ENCODE results near the gene ARAP2. TPM values are rescaled to one million over a fixed set of nuclear protein-coding genes. Genes with fewer than 3 reads are reported as not detected.

ARAP2 gene
- total and polyA plus RNA-seq, 2 experiments from 2014 or later = 5.9 to 22.7 TPM

DNA sequence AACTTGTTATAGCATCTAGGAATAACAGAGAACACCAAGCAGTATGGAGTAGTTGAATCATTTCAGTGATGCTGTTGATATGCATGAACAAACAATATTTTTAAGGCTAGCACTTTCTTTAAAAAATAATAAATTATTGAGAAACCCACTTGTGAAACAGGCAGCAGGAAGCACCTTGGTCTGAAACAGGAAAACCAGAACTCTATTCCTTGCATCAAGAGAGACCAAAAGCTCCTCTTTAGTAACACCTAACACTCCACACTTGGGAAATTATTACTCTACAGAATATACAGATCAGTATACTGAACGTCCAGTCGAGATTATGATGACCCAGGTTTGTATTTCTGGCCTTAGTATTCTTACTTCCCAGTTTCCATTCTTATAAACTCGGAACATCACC lies 129.0 kb downstream of the ARAP2 start:
- DNase-seq (ENCODE audit: low spot score) = no peak
- Histone ChIP-seq H4K20me1 (ENCODE audit: insufficient read depth, poor library complexity, severe bottlenecking) (no peaks in the 10 kb centered on the region), H3K27me3 (no peaks in the 10 kb centered on the region), H3K4me3 (no peak overlapping the region), H3K4me1 (ENCODE audit: insufficient read depth) (no peaks in the 10 kb centered on the region), H3K27ac (no peak overlapping the region), H3K9me3 (ENCODE audit: low read depth) (no peaks in the 10 kb centered on the region), H3K79me2 (no peaks in the 10 kb centered on the region), H3K36me3 (replicated peaks; ENCODE audit: insufficient read depth, low read depth) (no peaks in the 10 kb centered on the region), H3K9me2 (replicated peaks; ENCODE audit: insufficient read depth) (no peaks in the 10 kb centered on the region), H3K4me2 (no peak overlapping the region), H2AFZ (no peak overlapping the region)
- TF ChIP-seq, protein P1, sequence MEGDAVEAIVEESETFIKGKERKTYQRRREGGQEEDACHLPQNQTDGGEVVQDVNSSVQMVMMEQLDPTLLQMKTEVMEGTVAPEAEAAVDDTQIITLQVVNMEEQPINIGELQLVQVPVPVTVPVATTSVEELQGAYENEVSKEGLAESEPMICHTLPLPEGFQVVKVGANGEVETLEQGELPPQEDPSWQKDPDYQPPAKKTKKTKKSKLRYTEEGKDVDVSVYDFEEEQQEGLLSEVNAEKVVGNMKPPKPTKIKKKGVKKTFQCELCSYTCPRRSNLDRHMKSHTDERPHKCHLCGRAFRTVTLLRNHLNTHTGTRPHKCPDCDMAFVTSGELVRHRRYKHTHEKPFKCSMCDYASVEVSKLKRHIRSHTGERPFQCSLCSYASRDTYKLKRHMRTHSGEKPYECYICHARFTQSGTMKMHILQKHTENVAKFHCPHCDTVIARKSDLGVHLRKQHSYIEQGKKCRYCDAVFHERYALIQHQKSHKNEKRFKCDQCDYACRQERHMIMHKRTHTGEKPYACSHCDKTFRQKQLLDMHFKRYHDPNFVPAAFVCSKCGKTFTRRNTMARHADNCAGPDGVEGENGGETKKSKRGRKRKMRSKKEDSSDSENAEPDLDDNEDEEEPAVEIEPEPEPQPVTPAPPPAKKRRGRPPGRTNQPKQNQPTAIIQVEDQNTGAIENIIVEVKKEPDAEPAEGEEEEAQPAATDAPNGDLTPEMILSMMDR (IDR thresholded peaks at IDR 0.05; ENCODE audit: poor library complexity) = no peak
- TF ChIP-seq EZH2 (IDR thresholded peaks at IDR 0.05; ENCODE audit: borderline replicate concordance) (no peak), EZH2phosphoT487 (IDR thresholded peaks at IDR 0.05; ENCODE audit: low read depth, severe bottlenecking, unreplicated experiment) (no peak)
- WGBS (ENCODE audit: low lambda C conversion rate, missing lambda C conversion rate) = 85% methylated on average over 3 of the region's 3 CpGs

- no peak overlapping the region for H2AFZ ChIP-seq
- H3K27ac ChIP-seq = no peak overlapping the region
- H3K4me3 ChIP-seq = no peak overlapping the region
- H3K27me3 ChIP-seq = no peaks in the 10 kb centered on the region
- H4K20me1 ChIP-seq (ENCODE audit: insufficient read depth, poor library complexity, severe bottlenecking) = no peaks in the 10 kb centered on the region
- no peak for DNase-seq (ENCODE audit: low spot score)
- H3K4me1 ChIP-seq (ENCODE audit: insufficient read depth) = no peaks in the 10 kb centered on the region
- TF ChIP-seq, protein P1 (IDR thresholded peaks at IDR 0.05; ENCODE audit: poor library complexity) = no peak
- H3K9me2 ChIP-seq (replicated peaks; ENCODE audit: insufficient read depth) = no peaks in the 10 kb centered on the region
- H3K79me2 ChIP-seq = no peaks in the 10 kb centered on the region
- no peaks in the 10 kb centered on the region for H3K36me3 ChIP-seq (replicated peaks; ENCODE audit: insufficient read depth, low read depth)
- no peaks in the 10 kb centered on the region for H3K9me3 ChIP-seq (ENCODE audit: low read depth)
- no peak overlapping the region for H3K4me2 ChIP-seq
Observed at GRCh38 chr4:36111172-36111571, 133.1 kb downstream of the ARAP2 start.

- H3K4me3 ChIP-seq = no peak overlapping the region
- WGBS (ENCODE audit: low lambda C conversion rate, missing lambda C conversion rate) = 93% methylated on average over 3 of the region's 3 CpGs
- no peaks in the 10 kb centered on the region for H3K27me3 ChIP-seq
- TF ChIP-seq, protein P1 (IDR thresholded peaks at IDR 0.05; ENCODE audit: poor library complexity) = no peak
- no peaks in the 10 kb centered on the region for H3K4me1 ChIP-seq (ENCODE audit: insufficient read depth)
- H3K36me3 ChIP-seq (replicated peaks; ENCODE audit: insufficient read depth, low read depth) = no peaks in the 10 kb centered on the region
- H3K4me2 ChIP-seq = no peak overlapping the region
- H3K27ac ChIP-seq = no peak overlapping the region
- H3K9me3 ChIP-seq (ENCODE audit: low read depth) = no peaks in the 10 kb centered on the region
- H3K9me2 ChIP-seq (replicated peaks; ENCODE audit: insufficient read depth) = no peaks in the 10 kb centered on the region
- no peaks in the 10 kb centered on the region for H3K79me2 ChIP-seq
- no peak overlapping the region for H2AFZ ChIP-seq
- no peaks in the 10 kb centered on the region for H4K20me1 ChIP-seq (ENCODE audit: insufficient read depth, poor library complexity, severe bottlenecking)
- DNase-seq (ENCODE audit: low spot score) = no peak
Observed at GRCh38 chr4:36099509-36099908, 144.8 kb downstream of the ARAP2 start.

- Histone ChIP-seq H3K9me2 (replicated peaks; ENCODE audit: insufficient read depth) (no peaks in the 10 kb centered on the region), H3K9me3 (ENCODE audit: low read depth) (no peaks in the 10 kb centered on the region), H3K27me3 (no peaks in the 10 kb centered on the region), H3K4me3 (no peak overlapping the region), H3K79me2 (no peaks in the 10 kb centered on the region), H3K4me1 (ENCODE audit: insufficient read depth) (no peaks in the 10 kb centered on the region), H3K4me2 (no peak overlapping the region), H3K27ac (no peak overlapping the region), H4K20me1 (ENCODE audit: insufficient read depth, poor library complexity, severe bottlenecking) (no peaks in the 10 kb centered on the region), H2AFZ (no peak overlapping the region), H3K36me3 (replicated peaks; ENCODE audit: insufficient read depth, low read depth) (no peaks in the 10 kb centered on the region)
- WGBS (ENCODE audit: low lambda C conversion rate, missing lambda C conversion rate) = 98% methylated on average over 2 of the region's 2 CpGs
- TF ChIP-seq, protein P1 (IDR thresholded peaks at IDR 0.05; ENCODE audit: poor library complexity) = no peak
- no peak for TF ChIP-seq EZH2 (IDR thresholded peaks at IDR 0.05; ENCODE audit: borderline replicate concordance)
- no peak for TF ChIP-seq EZH2phosphoT487 (IDR thresholded peaks at IDR 0.05; ENCODE audit: low read depth, severe bottlenecking, unreplicated experiment)
- no peak for DNase-seq (ENCODE audit: low spot score)
Observed at GRCh38 chr4:36094995-36095394, 149.3 kb downstream of the ARAP2 start.
